ENCODE data around the gene ITGB3.

GRCh38 chr17:47254403-47254943 lies 846 bp downstream of the ITGB3 start:
- TF ChIP-seq POLR2A (IDR thresholded peaks at IDR 0.05; ENCODE audit: low read length) (no peak), GATA1 (IDR thresholded peaks at IDR 0.05; ENCODE audit: low read depth, low read length) (no peak)
